Erythroblast (primary cell): ENCODE data around the gene TMEM81.

Source experiments
- GATA1 ChIP-seq: IDR thresholded peaks from 2 replicates; pipeline ENCODE4 v1.6.1; 2011; ENCODE audit warnings: low read depth, mild to moderate bottlenecking, control low read depth, low read length, moderate library complexity
- POLR2A ChIP-seq: IDR thresholded peaks from 2 replicates; pipeline ENCODE4 v1.6.1; 2011; ENCODE audit warnings: mild to moderate bottlenecking, low read length

- TF ChIP-seq POLR2A (no peak), GATA1 (no peak)
Observed at GRCh38 chr1:205048382-205048781, 35.9 kb downstream of the TMEM81 start.
